GM18951 (cell line): ENCODE data around the gene NANS.
"Not testable (repeated sequence)": the region's sequence is repeated elsewhere in the genome, so short reads cannot be mapped to it uniquely, and the experiment has no call there.

Experiments
- POLR2A ChIP-seq: IDR thresholded peaks from 4 replicates; pipeline ENCODE4 v1.6.1; 2011; ENCODE audit warnings: mild to moderate bottlenecking; ENCODE audit not compliant: insufficient read length, insufficient read depth; ENCODE audit errors: extremely low read depth
- in situ Hi-C: fragments of 300-500 bp; cut with MboI; formaldehyde crosslinking; loops from one replicate; pipeline ENCODE4 v1.12.0; 2022; ENCODE audit warnings: low sequenced_read_pairs, mixed read lengths, inconsistent platforms; ENCODE audit not compliant: unreplicated experiment

The NANS gene

DNA sequence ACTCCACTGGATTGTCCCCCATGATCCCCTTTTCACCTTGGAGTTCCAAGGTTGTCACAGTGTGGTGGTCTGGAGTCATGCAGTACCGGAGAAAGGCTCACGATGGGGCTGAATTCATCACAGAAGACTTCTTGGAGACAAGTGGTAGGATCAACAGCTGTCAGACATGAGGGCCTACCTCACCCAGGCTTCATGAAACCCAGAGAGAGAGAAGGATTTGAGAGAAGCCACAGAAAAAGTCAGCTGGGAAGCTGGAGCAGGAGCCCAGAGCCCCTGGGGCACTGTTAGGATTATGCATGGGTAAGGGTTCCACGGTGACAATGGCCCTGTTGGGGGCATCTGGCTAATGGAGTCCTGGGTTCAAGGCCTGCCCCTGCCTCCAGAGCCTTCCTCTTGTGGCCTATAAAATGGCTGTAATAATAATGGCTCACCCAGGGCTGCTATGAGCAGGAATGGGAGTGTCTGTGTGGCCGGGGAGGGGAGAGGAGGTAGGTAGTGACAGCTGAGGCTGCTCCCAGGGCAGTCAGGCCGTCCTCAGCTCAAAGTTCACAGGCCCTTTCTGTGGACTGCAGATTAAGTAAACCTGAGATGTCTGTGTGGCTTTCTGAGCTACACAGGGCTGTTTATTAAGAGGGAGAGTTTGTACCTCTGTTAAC is 61.6 kb downstream of the NANS start:
- no peak for TF ChIP-seq POLR2A
- in situ Hi-C loops: no loop called here

DNA sequence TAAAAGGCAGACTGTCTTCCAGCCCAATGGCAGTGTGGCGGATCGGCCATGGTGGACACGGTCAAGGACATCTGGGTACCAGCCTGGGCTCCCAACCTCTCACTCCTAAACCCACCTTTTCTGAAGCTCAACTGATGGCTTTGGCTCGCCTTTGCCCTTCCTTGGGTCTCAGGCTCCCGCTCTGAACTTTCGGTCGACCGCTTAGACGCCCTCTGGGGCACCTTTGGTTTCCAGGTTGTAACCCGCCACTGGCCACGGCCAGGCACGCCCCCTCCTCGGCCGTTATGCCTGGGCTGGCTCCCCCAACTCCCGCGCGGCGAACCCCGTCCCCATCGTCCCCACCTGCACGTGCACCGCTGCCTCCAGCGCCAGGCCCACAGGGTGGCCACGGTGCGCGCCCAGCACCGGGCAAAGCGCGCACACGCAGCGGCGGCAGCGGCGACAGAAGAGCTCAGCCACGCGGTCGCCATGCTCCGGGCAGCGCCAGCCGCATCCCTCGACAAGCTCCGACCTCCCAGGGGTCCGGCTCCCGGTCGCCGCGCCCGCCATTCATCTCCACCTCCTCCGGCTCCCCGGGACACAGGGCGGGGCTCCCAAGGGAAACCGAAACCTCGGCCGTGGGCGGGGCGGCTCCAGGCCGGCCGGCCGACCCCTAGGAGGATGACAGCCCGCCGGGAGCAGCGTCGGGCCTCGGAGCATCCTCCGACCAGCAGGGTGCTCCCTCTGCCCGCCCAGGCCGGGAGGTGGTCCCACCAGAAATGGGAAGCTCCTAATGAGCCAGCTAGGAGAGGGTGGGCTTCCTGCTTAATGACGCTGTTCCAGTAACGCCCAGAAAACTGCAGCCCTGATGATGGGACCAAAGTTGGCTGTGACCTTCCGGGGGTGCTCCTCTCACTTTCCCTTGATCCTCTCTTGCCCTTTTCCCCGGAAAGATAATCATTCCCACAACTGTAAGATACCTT is 62.4 kb downstream of the NANS start, which contains the start of gene TRIM14:
TRIM14 (minus strand) TSS at position 583 of the 962 bp plus-strand sequence; CDS start at position 549, 34 bp downstream.
- TF ChIP-seq POLR2A: peak; percentile 68
- in situ Hi-C loops: no loop called here

DNA sequence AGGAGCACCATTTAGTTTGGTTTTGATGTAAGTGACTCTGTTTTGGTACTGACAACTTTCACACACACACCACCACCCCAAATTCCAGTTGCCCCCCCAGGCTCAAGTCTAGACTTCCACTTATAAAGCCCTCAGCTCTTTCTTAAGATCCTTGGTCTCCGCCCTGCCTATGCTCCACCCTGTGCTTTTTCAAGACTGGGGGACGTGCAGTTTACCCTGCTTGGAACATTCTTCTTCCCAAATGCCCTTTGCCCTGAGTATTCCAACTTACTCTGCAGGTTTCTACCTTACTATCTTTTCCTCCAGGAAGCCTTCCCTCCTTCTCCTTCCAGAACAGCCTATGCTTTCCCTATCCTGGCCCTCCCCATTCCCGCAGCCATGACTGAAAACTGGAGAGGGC is 63.9 kb downstream of the NANS start:
- TF ChIP-seq POLR2A: no peak
- in situ Hi-C loops: no loop called here

DNA sequence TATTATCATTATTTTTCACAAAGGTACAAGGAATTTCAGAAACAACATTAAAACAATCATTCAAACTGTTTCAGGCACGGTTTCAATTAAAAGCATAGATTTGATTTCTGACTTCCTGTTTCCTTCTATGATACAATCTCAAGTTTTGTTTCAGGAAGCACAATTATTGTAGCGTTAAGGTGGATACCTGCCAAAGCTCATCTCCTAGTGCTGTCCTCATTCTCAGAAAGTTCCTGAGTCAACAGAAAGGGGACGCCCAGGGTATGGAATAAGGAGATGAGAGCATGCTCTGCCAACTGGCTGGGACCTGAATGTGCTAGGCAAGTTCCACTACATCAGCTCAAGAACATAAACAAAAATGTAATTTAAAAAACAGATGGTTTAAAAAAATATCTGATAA is 64.5 kb downstream of the NANS start:
- TF ChIP-seq POLR2A: no peak
- in situ Hi-C loops: no loop called here

DNA sequence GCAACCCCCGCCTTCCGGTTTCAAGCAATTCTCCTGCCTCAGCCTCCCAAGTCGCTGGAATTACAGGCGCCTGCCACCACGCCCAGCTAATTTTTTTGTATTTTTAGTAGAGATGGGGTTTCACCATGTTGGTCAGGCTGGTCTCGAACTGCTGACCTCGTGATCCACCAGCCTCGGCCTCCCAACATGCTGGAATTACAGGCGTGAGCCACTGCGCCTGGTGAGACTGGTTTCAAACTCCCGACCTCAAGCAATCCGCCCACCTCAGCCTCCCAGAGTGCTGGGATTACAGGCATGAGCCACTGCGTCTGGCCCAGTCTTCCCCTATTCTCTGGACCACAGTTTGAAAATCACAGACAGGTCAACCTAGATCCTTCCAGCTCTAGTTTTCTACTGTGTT is 67.6 kb downstream of the NANS start:
- in situ Hi-C loops: not testable (repeated sequence)

DNA sequence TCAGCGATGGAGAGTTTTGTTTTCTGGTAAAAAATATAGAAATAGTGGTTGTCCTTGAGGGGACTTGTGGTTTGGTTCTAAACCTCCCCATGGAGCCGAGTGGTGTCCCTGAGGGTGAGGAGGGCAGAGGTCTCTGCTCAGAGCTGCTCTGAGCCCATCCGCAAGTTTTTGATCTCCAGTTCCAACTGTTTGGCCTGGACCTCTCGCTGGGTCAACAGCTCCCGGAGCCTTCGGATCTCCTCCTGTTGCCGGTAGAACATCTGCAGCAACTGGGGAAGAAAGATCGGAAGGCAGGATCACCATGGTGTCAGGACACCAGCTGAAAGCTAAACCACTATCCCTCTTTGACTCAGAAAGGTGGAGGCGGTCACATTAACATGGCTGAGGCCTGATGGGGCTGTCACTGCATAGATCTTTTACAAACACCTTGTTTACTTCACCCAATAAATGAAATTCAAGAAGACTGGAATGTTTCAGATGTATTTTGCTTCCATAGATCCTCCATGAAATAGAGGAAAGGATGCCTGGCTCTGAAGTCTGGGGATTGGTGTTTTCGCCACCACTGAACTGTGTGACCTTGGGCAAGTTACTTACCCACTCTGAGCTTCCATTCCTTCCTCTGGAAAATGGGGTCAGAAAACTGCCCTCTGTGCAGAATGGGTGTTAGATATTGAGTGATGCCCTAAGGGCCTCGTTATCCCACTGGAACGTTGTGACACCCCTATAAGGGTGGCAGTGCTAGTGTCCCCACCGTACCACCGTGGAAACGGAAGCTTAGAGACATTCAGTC is 68.3 kb downstream of the NANS start:
- in situ Hi-C loops: no loop called here
- TF ChIP-seq POLR2A: no peak

DNA sequence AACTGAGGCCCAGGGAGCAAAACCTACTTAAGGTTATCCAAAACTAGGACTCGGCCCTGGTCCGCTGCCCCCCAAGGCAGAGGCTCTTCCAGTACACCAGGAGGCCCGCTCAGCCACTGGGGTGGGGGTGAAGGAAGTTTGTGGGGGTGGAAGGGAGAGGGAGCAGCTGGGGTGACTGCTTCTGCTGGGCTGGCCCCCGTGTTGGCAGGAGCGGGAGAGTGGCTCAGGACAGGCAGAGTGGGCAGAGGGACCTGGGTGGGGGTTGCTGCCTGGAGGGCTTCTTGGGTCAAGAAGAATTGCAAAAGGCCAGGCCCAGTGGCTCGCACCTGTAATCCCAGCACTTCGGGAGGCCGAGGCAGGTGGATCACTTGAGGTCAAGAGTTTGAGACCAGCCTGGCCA is 70.7 kb downstream of the NANS start:
- no peak for TF ChIP-seq POLR2A
- in situ Hi-C loops: no loop called here

DNA sequence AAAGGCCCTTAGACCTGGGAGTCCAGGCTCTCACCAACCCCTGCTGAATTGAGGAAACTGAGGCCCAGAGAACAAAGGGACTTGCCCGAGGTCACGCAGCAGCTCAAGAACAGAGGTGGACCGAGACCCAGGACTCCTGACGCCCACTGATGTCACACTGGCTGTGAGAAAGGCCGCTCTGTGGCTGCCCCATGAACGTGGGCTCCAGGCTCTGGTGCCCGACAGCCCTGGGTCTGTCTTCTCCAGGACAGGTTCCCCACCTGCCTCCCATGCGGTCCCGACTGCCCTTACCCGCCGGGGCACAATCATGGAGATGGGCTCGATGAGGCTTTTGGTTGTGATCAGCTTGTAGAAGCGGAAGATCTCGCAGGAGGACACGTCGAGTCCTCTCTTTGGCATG is 71.8 kb downstream of the NANS start:
- TF ChIP-seq POLR2A: no peak
- in situ Hi-C loops: no loop called here

DNA sequence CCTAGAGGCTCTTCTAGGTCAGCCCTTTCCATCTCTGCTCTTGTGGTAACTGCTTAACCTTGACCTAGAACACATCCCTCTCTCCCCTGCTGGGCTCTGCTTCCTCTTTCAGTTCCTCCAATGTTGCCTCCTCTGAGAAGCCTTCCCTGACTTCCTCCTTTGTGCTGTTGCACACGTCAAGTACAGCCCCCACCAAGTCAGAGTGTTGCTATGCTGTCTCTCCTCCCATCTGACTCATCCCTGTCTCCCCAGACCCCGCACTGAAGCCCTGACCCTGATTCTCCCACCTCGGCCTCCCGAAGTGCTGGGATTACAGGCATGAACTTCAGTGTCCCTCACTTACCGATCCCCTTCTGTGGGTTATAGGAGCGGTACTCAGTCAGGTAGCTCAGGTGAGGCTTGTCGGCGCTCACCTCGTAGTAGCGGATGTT is 72.9 kb downstream of the NANS start:
- TF ChIP-seq POLR2A: no peak
- in situ Hi-C loops: no loop called here

DNA sequence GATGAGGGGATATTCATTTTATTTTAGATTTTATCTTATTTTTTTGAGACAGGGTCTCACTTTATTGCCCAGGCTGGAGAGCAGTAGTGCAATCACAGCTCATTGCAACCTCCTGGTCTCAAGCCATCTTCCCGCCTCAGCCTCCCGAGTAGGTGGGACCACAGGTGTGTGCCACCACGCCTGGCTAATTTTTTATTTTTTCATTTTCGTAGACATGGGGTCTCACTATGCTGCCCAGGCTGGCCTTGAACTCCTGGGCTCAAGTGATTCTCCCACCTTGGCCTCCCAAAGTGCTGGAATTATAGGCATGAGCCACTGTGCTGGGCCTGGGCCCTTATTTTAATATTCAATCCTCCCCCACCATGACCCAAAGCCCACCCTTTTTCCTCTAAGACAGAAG is 73.5 kb downstream of the NANS start:
- in situ Hi-C loops: not testable (repeated sequence)

DNA sequence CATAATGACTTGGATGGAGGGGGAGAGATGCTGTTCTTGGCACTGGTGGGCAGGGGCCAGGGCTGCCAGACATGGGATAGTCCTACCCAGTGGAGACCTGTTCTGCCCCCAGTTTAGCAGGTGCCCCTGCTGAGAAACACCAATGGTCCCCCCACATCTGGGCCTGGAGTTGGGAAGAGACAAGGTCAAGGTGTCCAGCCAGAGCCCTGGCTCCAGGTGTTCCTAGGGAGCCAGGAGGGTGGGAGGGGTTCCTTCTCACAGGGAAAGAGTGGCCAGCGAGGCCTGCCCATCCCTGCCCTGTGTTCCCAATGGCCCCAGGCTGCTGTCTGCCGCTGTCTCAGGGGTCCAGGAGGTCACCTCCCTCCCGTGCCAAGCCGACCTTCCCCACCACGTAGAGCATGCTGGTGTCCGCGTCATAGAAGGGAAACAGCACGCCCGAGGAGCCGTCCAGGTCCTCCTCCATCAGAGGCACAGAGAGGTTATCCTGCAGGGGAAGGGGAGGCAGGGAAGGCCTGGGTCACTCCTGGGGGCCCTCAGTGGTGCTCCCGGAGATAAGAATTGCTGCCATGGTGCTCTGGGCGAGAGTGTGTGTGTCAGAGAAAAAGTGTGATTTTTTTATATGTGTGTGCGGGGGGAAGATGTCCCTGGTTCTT is 74.2 kb downstream of the NANS start:
- in situ Hi-C loops: no loop called here

DNA sequence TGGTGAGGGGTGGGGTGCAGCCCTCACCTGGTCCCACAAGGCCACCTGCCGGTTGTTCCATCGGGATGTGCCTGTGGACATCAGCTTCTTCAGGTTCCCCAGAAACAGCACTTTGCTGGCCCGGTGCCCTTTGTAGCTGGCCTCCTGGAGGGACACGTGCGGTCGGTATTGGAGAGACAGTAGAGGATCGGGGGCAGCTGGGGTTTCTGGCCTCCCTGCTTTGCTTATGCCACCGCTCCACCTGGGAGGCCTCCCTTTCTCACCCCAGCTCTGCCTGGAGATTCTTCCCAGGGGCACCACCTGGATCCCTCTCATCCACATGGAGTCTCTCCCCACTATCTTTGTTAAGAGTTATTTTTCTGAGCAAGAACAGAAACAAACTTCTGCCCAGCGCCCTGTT is 75.6 kb downstream of the NANS start:
- no peak for TF ChIP-seq POLR2A
- in situ Hi-C loops: no loop called here

More for the DNA sequence above, 74.2 kb downstream of the NANS start:
- TF ChIP-seq POLR2A: no peak
